Uterus (tissue), 2 donors: ENCODE data around the gene ARL10.

Source experiments
- POLR2A ChIP-seq, 2 donors: fragments of 450-650 bp; IDR thresholded peaks; one replicate each; pipeline ENCODE4 v1.6.1; 2016; ENCODE audit warnings: antibody characterized with exemption in 2 of 2, mild to moderate bottlenecking in 1 of 2, moderate library complexity in 1 of 2
- TF ChIP-seq, protein P1 (sequence below), 4 experiments: fragments of 200-600 bp in 2 of 4; fragments of 450-650 bp in 2 of 4; sonication (generic) in 2 of 4; IDR thresholded peaks; one replicate each; pipeline ENCODE4 v1.5.1; 2016 to 2019; ENCODE audit warnings: antibody characterized with exemption in 4 of 4, mild to moderate bottlenecking in 2 of 4, moderate library complexity in 1 of 4

DNA sequence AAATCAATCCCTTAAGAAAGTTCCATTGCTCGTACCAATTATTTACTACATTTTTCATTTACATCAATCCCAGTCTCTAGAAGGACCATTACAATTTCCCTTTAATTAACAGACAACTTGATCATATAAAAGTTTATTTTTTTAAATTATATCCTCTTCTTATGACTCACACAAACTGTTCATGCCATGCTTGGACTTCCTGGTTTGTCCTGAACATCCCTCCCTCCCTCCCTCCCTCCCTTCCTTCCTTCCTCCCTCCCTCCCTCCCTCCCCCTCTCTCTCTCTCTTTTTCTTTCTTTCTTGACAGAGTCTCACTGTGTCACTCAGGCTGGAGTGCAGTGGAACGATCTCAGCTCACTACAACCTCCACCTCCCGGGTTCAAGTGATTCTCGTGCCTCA, 62.7 kb downstream of the ARL10 start:
- TF ChIP-seq POLR2A (IDR thresholded peaks at IDR 0.05) = no peak
- TF ChIP-seq, protein P1, sequence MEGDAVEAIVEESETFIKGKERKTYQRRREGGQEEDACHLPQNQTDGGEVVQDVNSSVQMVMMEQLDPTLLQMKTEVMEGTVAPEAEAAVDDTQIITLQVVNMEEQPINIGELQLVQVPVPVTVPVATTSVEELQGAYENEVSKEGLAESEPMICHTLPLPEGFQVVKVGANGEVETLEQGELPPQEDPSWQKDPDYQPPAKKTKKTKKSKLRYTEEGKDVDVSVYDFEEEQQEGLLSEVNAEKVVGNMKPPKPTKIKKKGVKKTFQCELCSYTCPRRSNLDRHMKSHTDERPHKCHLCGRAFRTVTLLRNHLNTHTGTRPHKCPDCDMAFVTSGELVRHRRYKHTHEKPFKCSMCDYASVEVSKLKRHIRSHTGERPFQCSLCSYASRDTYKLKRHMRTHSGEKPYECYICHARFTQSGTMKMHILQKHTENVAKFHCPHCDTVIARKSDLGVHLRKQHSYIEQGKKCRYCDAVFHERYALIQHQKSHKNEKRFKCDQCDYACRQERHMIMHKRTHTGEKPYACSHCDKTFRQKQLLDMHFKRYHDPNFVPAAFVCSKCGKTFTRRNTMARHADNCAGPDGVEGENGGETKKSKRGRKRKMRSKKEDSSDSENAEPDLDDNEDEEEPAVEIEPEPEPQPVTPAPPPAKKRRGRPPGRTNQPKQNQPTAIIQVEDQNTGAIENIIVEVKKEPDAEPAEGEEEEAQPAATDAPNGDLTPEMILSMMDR (IDR thresholded peaks at IDR 0.05) = no peak
